CD14-positive monocyte (primary cell): ENCODE data around the gene IRAG1. TPM values are rescaled to one million over a fixed set of nuclear protein-coding genes. Genes with fewer than 3 reads are reported as not detected.

Experiments used
- DNase-seq, 3 donors: peaks; one replicate each; pipeline ENCODE4 v3.0.0-alpha.2; 2011 to 2022
- H2AFZ ChIP-seq: 2 replicates; pipeline ENCODE4 v1.6.0; 2012; ENCODE audit warnings: mild to moderate bottlenecking, low read depth, low read length, inconsistent platforms; ENCODE audit not compliant: insufficient read depth, poor library complexity, severe bottlenecking
- H3K27ac ChIP-seq, 2 donors: 1 replicate in 1 of 2; 2 replicates in 1 of 2; pipeline ENCODE4 v1.5.1; 2012 to 2013; ENCODE audit warnings: low read length in 2 of 2, control low read depth in 1 of 2, inconsistent platforms in 1 of 2, low read depth in 1 of 2, mild to moderate bottlenecking in 1 of 2
- H3K27me3 ChIP-seq, 2 donors: one replicate each; pipeline versions ENCODE4 v1.6.0 to v1.6.1; 2011 to 2013; ENCODE audit warnings: low read length in 2 of 2; ENCODE audit not compliant: control insufficient read depth in 2 of 2, insufficient read depth in 2 of 2
- H3K36me3 ChIP-seq, 2 donors: replicated peaks in 1 of 2; 1 replicate in 1 of 2; 2 replicates in 1 of 2; pipeline versions ENCODE4 v1.5.1 to v1.6.1; 2012 to 2013; ENCODE audit warnings: low read length in 2 of 2, control low read depth in 1 of 2, inconsistent platforms in 1 of 2, mild to moderate bottlenecking in 1 of 2; ENCODE audit not compliant: insufficient read depth in 2 of 2, control insufficient read depth in 1 of 2
- H3K4me1 ChIP-seq, 2 donors: 1 replicate in 1 of 2; 2 replicates in 1 of 2; pipeline versions ENCODE4 v1.5.1 to v1.6.1; 2012 to 2013; ENCODE audit warnings: low read length in 2 of 2, control low read depth in 1 of 2, inconsistent platforms in 1 of 2, mild to moderate bottlenecking in 1 of 2, moderate library complexity in 1 of 2; ENCODE audit not compliant: insufficient read depth in 2 of 2, control insufficient read depth in 1 of 2
- H3K4me2 ChIP-seq: replicated peaks from 2 replicates; pipeline ENCODE3; 2012; ENCODE audit warnings: low read length, moderate library complexity, mild to moderate bottlenecking; ENCODE audit not compliant: poor library complexity, severe bottlenecking; ENCODE audit errors: extremely low read depth
- H3K4me3 ChIP-seq, 3 experiments: fragments of 200-600 bp in 1 of 3; sonication (generic) in 1 of 3; replicated peaks in 1 of 3; 1 replicate in 2 of 3; 2 replicates in 1 of 3; pipeline ENCODE4 v1.5.1; 2011 to 2013; ENCODE audit warnings: low read length in 3 of 3, mild to moderate bottlenecking in 3 of 3, control low read depth in 2 of 3, low read depth in 2 of 3, inconsistent platforms in 1 of 3, moderate library complexity in 1 of 3
- H3K79me2 ChIP-seq: 2 replicates; pipeline ENCODE4 v1.6.0; 2012; ENCODE audit warnings: mild to moderate bottlenecking, control low read depth, inconsistent platforms, low read length, moderate library complexity; ENCODE audit not compliant: insufficient read depth
- H3K9ac ChIP-seq: 2 replicates; pipeline ENCODE4 v1.6.0; 2017; ENCODE audit warnings: low read length, mild to moderate bottlenecking; ENCODE audit not compliant: insufficient read depth, poor library complexity, severe bottlenecking
- H3K9me3 ChIP-seq, 2 donors: replicated peaks in 1 of 2; 1 replicate in 1 of 2; 2 replicates in 1 of 2; pipeline versions ENCODE4 v1.5.1 to v1.6.1; 2012 to 2013; ENCODE audit warnings: low read length in 2 of 2, control low read depth in 1 of 2; ENCODE audit not compliant: control insufficient read depth in 1 of 2, insufficient read depth in 1 of 2
- H4K20me1 ChIP-seq: 2 replicates; pipeline ENCODE4 v1.6.0; 2012; ENCODE audit warnings: mild to moderate bottlenecking, low read length, control low read depth, moderate library complexity; ENCODE audit not compliant: insufficient read depth
- H3K27ac Mint-ChIP-seq, 7 donors: one replicate each; pipeline ENCODE4 v1.8.0; 2020; ENCODE audit warnings: mild to moderate bottlenecking in 7 of 7, mixed read lengths in 7 of 7, moderate library complexity in 6 of 7, inconsistent platforms in 2 of 7
- H3K27me3 Mint-ChIP-seq, 3 donors: one replicate each; pipeline ENCODE4 v1.8.0; 2021 to 2022; ENCODE audit warnings: low read depth in 3 of 3, mild to moderate bottlenecking in 3 of 3, mixed read lengths in 3 of 3, moderate library complexity in 3 of 3, inconsistent platforms in 1 of 3
- H3K36me3 Mint-ChIP-seq, 2 donors: one replicate each; pipeline ENCODE4 v1.8.0; 2020; ENCODE audit warnings: mixed read lengths in 2 of 2, inconsistent platforms in 1 of 2, mild to moderate bottlenecking in 1 of 2
- H3K4me1 Mint-ChIP-seq: one replicate; pipeline ENCODE4 v1.8.0; 2020; ENCODE audit warnings: mild to moderate bottlenecking, mixed read lengths
- H3K4me3 Mint-ChIP-seq, 2 donors: one replicate each; pipeline ENCODE4 v1.8.0; 2020; ENCODE audit warnings: mild to moderate bottlenecking in 2 of 2, mixed read lengths in 2 of 2, moderate library complexity in 1 of 2
- H3K9me3 Mint-ChIP-seq, 7 donors: one replicate each; pipeline ENCODE4 v1.8.0; 2020 to 2022; ENCODE audit warnings: mixed read lengths in 7 of 7, mild to moderate bottlenecking in 6 of 7, moderate library complexity in 6 of 7, inconsistent platforms in 2 of 7
- WGBS: methylation state at CpG from one replicate; pipeline ENCODE4 v1.1.5; 2013; ENCODE audit warnings: missing lambda C conversion rate; ENCODE audit not compliant: insufficient coverage; 5-methylcytosine and 5-hydroxymethylcytosine counted together
- intact Hi-C, 2 donors: fragments of 100-400 bp; cut with micrococcal nuclease; formaldehyde crosslinking; loops; one replicate each; pipeline versions ENCODE4 v1.15.0 to v1.15.1; 2023
- polyA plus RNA-seq, 3 donors: library from polyadenylated mRNA; depleted of rRNA in 1 of 3; unstranded in 2 of 3; stranded (reverse) in 1 of 3; fragments of 300-500 nt in 2 of 3; fragments of >200 nt in 1 of 3; fragmentation: Illumina TruSeq in 2 of 3; gene quantifications; 1 replicate in 2 of 3; 2 replicates in 1 of 3; pipeline ENCODE4 v1.2.3, GENCODE V29; 2012 to 2021
- TF ChIP-seq, protein P1 (sequence below): fragments of 200-600 bp; IDR thresholded peaks from one replicate; pipeline ENCODE4 v1.8.0; 2022; ENCODE audit warnings: antibody characterized with exemption, mild to moderate bottlenecking

Gene IRAG1
- polyA plus RNA-seq, 3 donors, result 3.0 to 4.9 (median 3.3) TPM

DNA sequence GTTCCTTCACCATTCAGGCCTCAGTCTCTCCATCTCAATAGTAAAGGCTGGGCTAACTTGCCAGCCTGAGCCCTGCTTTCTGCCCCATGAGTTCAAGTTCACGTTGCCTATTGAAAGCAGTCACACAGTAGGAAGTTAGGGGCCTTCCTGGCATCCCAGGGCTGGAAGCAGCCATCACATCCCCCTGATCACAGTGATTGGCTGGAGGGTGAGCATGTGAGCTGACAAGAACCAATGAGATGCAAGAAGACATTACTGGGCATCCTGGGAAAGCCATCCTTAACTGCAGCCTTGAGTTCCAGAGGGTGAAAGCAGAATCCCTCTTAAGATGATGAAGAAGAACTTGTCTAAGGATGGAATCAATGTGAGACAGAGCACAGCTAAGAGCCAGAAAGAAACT lies 29.1 kb downstream of the IRAG1 start:
- H3K79me2 ChIP-seq, result no peaks in the 10 kb centered on the region
- H3K36me3 ChIP-seq, result no peaks in the 10 kb centered on the region
- H3K27me3 Mint-ChIP-seq, result peaks cover 4 to 7% (median 7%) of the 10 kb centered on the region in 3 donors
- H3K27ac Mint-ChIP-seq, result no peak overlapping the region
- no peak overlapping the region for H3K4me2 ChIP-seq
- no peaks in the 10 kb centered on the region for H4K20me1 ChIP-seq
- H3K4me1 Mint-ChIP-seq, result peaks cover 16% of the 10 kb centered on the region
- H3K9me3 ChIP-seq, result no peaks in the 10 kb centered on the region
- 88% methylated on average over 1 of the region's 1 CpG for whole genome bisulfite sequencing
- H3K9ac ChIP-seq, result no peak overlapping the region
- intact Hi-C loops, result no loop called here
- peaks cover 0 to 9% of the 10 kb centered on the region in 2 donors for H3K36me3 Mint-ChIP-seq
- DNase-seq, result no peak
- no peak overlapping the region for H2AFZ ChIP-seq
- no peak overlapping the region for H3K4me3 Mint-ChIP-seq
- no peak overlapping the region for H3K4me3 ChIP-seq
- H3K27ac ChIP-seq, result no peak overlapping the region
- TF ChIP-seq, protein P1, sequence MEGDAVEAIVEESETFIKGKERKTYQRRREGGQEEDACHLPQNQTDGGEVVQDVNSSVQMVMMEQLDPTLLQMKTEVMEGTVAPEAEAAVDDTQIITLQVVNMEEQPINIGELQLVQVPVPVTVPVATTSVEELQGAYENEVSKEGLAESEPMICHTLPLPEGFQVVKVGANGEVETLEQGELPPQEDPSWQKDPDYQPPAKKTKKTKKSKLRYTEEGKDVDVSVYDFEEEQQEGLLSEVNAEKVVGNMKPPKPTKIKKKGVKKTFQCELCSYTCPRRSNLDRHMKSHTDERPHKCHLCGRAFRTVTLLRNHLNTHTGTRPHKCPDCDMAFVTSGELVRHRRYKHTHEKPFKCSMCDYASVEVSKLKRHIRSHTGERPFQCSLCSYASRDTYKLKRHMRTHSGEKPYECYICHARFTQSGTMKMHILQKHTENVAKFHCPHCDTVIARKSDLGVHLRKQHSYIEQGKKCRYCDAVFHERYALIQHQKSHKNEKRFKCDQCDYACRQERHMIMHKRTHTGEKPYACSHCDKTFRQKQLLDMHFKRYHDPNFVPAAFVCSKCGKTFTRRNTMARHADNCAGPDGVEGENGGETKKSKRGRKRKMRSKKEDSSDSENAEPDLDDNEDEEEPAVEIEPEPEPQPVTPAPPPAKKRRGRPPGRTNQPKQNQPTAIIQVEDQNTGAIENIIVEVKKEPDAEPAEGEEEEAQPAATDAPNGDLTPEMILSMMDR, result no peak
- peaks cover 0 to 2% (median 0%) of the 10 kb centered on the region in 7 donors for H3K9me3 Mint-ChIP-seq
- peaks cover 5 to 6% of the 10 kb centered on the region in 2 donors for H3K4me1 ChIP-seq
- no peaks in the 10 kb centered on the region for H3K27me3 ChIP-seq

DNA sequence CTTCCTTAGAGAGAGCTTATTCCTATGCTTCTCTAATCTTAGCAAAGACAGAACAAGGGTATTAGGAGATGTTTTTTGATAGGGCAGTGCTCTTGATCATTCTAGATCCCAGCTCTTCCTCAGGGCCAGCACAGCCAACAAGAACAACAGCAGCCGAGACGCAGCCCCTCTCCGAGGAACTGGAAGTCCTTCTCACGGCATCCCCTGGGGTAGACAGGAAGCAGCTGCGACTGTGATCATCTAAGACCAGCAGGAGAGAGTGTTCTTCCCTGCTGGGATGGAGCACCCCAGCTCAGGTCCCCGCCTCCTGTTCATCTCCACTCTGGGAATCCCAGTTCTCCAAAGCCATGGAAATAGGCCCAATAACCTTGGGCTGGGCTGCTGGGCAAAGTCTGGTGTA lies 29.6 kb downstream of the IRAG1 start:
- Histone ChIP-seq H3K27me3 (no peaks in the 10 kb centered on the region), H3K4me1 (peaks cover 10 to 11% of the 10 kb centered on the region in 2 donors), H3K9ac (no peak overlapping the region), H2AFZ (no peak overlapping the region), H3K36me3 (no peaks in the 10 kb centered on the region), H3K9me3 (no peaks in the 10 kb centered on the region), H3K4me2 (no peak overlapping the region), H3K79me2 (no peaks in the 10 kb centered on the region), H4K20me1 (no peaks in the 10 kb centered on the region), H3K27ac (no peak overlapping the region), H3K4me3 (no peak overlapping the region)
- intact Hi-C loops, result no loop called here
- DNase-seq, result peak in 2 of 3 donors; percentile 16 to 27
- 13% methylated on average over 6 of the region's 6 CpGs for WGBS
- no peak overlapping the region for H3K4me3 Mint-ChIP-seq
- peaks cover 0 to 2% (median 0%) of the 10 kb centered on the region in 7 donors for H3K9me3 Mint-ChIP-seq
- peak overlapping the region in 1 of 7 donors; percentile 23 for H3K27ac Mint-ChIP-seq
- TF ChIP-seq, protein P1, result no peak
- H3K36me3 Mint-ChIP-seq, result peaks cover 0 to 9% of the 10 kb centered on the region in 2 donors
- peaks cover 4 to 7% (median 6%) of the 10 kb centered on the region in 3 donors for H3K27me3 Mint-ChIP-seq
- peaks cover 21% of the 10 kb centered on the region for H3K4me1 Mint-ChIP-seq
